GM12878 (cell line): Measurements from ENCODE around the gene ULK4. TPM values are rescaled to one million over a fixed set of nuclear protein-coding genes. Genes with fewer than 3 reads are reported as not detected.

Source experiments
- BMI1 ChIP-seq: fragments of 450-650 bp; IDR thresholded peaks from 2 replicates; pipeline ENCODE4 v1.6.1; 2016; ENCODE audit warnings: mild to moderate bottlenecking, moderate library complexity, borderline replicate concordance
- CBX3 ChIP-seq: fragments of 200-600 bp; sonication (generic); IDR thresholded peaks from 2 replicates; pipeline ENCODE4 v1.6.1; 2016; ENCODE audit warnings: low read depth, borderline replicate concordance
- HCFC1 ChIP-seq: fragments of 150-350 bp; IDR thresholded peaks from 2 replicates; pipeline ENCODE4 v1.6.1; 2014; ENCODE audit warnings: low read length
- IRF3 ChIP-seq: fragments of 450-650 bp; IDR thresholded peaks from 2 replicates; pipeline ENCODE4 v1.6.1; 2014; ENCODE audit warnings: mild to moderate bottlenecking
- IRF4 ChIP-seq: IDR thresholded peaks from 2 replicates; pipeline ENCODE4 v1.6.1; 2011; ENCODE audit warnings: low read depth, low read length
- LARP7 ChIP-seq: fragments of 450-650 bp; IDR thresholded peaks from 2 replicates; pipeline ENCODE4 v1.6.1; 2017; ENCODE audit warnings: mild to moderate bottlenecking
- MAX ChIP-seq: IDR thresholded peaks from 2 replicates; pipeline ENCODE4 v1.6.1; 2012; ENCODE audit warnings: low read depth, low read length, improper control_type of control experiment
- MXI1 ChIP-seq: fragments of 150-350 bp; IDR thresholded peaks from 2 replicates; pipeline ENCODE4 v1.6.1; 2011; ENCODE audit warnings: low read depth, mild to moderate bottlenecking, inconsistent platforms, low read length, improper control_type of control experiment
- NBN ChIP-seq: fragments of 450-650 bp; IDR thresholded peaks from 2 replicates; pipeline ENCODE4 v1.6.1; 2016
- NFXL1 ChIP-seq: fragments of 450-650 bp; IDR thresholded peaks from 2 replicates; pipeline ENCODE4 v1.6.1; 2017; ENCODE audit warnings: antibody characterized with exemption, mild to moderate bottlenecking, borderline replicate concordance
- NFYA ChIP-seq: IDR thresholded peaks from 2 replicates; pipeline ENCODE4 v1.6.1; 2011; ENCODE audit warnings: low read depth, mild to moderate bottlenecking, low read length, improper control_type of control experiment, borderline replicate concordance
- NR2C2 ChIP-seq: IDR thresholded peaks from 2 replicates; pipeline ENCODE4 v1.6.1; 2011; ENCODE audit warnings: borderline replicate concordance, low read depth; ENCODE audit not compliant: control insufficient read depth, insufficient read length
- PAX5 ChIP-seq: IDR thresholded peaks from 2 replicates; pipeline ENCODE4 v1.6.1; 2011; ENCODE audit warnings: low read depth, low read length, borderline replicate concordance
- PBX3 ChIP-seq: IDR thresholded peaks from 2 replicates; pipeline ENCODE4 v1.6.1; 2011; ENCODE audit warnings: mild to moderate bottlenecking, low read depth, low read length, moderate library complexity; ENCODE audit not compliant: insufficient replicate concordance
- POLR2A ChIP-seq: IDR thresholded peaks from 2 replicates; pipeline ENCODE4 v1.6.1; 2011; ENCODE audit warnings: low read depth, mild to moderate bottlenecking, low read length
- RBBP5 ChIP-seq: fragments of 200-600 bp; sonication (generic); conservative IDR thresholded peaks from 2 replicates; pipeline ENCODE4 v1.6.1; 2016
- SKIL ChIP-seq: fragments of 450-650 bp; IDR thresholded peaks from 2 replicates; pipeline ENCODE4 v1.6.1; 2017; ENCODE audit warnings: mild to moderate bottlenecking, low read depth, inconsistent platforms; ENCODE audit not compliant: poor library complexity, severe bottlenecking
- SMAD1 ChIP-seq: fragments of 450-650 bp; IDR thresholded peaks from 2 replicates; pipeline ENCODE4 v1.6.1; 2018; ENCODE audit warnings: mild to moderate bottlenecking, low read depth; ENCODE audit not compliant: partially characterized antibody
- SMAD5 ChIP-seq: IDR thresholded peaks from 2 replicates; pipeline ENCODE4 v1.6.1; 2016; ENCODE audit warnings: antibody characterized with exemption, low read depth
- SMARCA5 ChIP-seq: fragments of 450-650 bp; IDR thresholded peaks from 2 replicates; pipeline ENCODE4 v1.6.1; 2017; ENCODE audit warnings: mild to moderate bottlenecking
- SREBF1 ChIP-seq: IDR thresholded peaks from 2 replicates; pipeline ENCODE4 v1.6.1; 2012; ENCODE audit warnings: mild to moderate bottlenecking, low read length
- TARDBP ChIP-seq: IDR thresholded peaks from 2 replicates; pipeline ENCODE4 v1.6.1; 2016; ENCODE audit warnings: borderline replicate concordance
- USF2 ChIP-seq: IDR thresholded peaks from 2 replicates; pipeline ENCODE4 v1.6.1; 2011; ENCODE audit warnings: low read depth, low read length, improper control_type of control experiment, borderline replicate concordance
- WRNIP1 ChIP-seq: IDR thresholded peaks from 2 replicates; pipeline ENCODE4 v1.6.1; 2011; ENCODE audit warnings: low read depth, low read length, improper control_type of control experiment, borderline replicate concordance
- ZBED1 ChIP-seq: IDR thresholded peaks from 2 replicates; pipeline ENCODE4 v1.6.1; 2016; ENCODE audit warnings: borderline replicate concordance
- polyA plus RNA-seq, 11 experiments: library from polyadenylated mRNA; depleted of rRNA in 4 of 11; unstranded in 6 of 11; stranded (reverse) in 5 of 11; fragments of >200 nt; fragmentation: Nextera tagmentation in 4 of 11; fragmentation: Illumina TruSeq in 1 of 11; extraction: Ambion mirVana in 4 of 11; extraction: Trizol in 1 of 11; gene quantifications; 1 replicate in 1 of 11; 2 replicates in 10 of 11; pipeline versions ENCODE4 v1.2.1 to v1.2.3, GENCODE V29; 2011 to 2016; ENCODE audit warnings: inconsistent platforms in 2 of 11, missing spikeins in 2 of 11, low read depth in 1 of 11
- total RNA-seq, 4 experiments: library from RNA; depleted of rRNA in 3 of 4; stranded (reverse); fragments of >200 nt in 3 of 4; fragmentation: Illumina TruSeq in 1 of 4; extraction: Trizol in 1 of 4; gene quantifications; 2 replicates each; pipeline versions ENCODE4 v1.2.1 to v1.2.3, GENCODE V29; 2013 to 2021

Gene ULK4
- total and polyA plus RNA-seq, 10 of the 15 experiments (the other 5 are each of a cell fraction or from before 2014, with no cell fraction given): 3.5 to 7.6 (median 6.3) TPM

- no peak for TF ChIP-seq NR2C2
- peak; percentile 65 for TF ChIP-seq IRF3
- TF ChIP-seq PBX3: no peak
- TF ChIP-seq ZBED1: no peak
- peak; percentile 15 for TF ChIP-seq NFYA
- 0 out of 2 replicates have a peak, but pooled peaks have one; percentile 47 for TF ChIP-seq SMARCA5
- peak; percentile 63; the same call in 1 of the 2 replicates for TF ChIP-seq MAX
- TF ChIP-seq NBN: peak; percentile 96
- TF ChIP-seq SMAD5: 0 out of 2 replicates have a peak, but pooled peaks have one; percentile 37
- TF ChIP-seq USF2: no peak; the same call in 1 of the 2 replicates
- peak; percentile 97 for TF ChIP-seq BMI1
- TF ChIP-seq HCFC1: peak; percentile 63
- TF ChIP-seq RBBP5: no peak
- TF ChIP-seq WRNIP1: no peak
- TF ChIP-seq IRF4: peak; percentile 48; the same call in 1 of the 2 replicates
- TF ChIP-seq MXI1: peak; percentile 99
- peak; percentile 88 for TF ChIP-seq SKIL
- no peak for TF ChIP-seq NFXL1
- peak; percentile 50; the same call in 1 of the 2 replicates for TF ChIP-seq POLR2A
- peak; percentile 100 for TF ChIP-seq PAX5
- no peak; the same call in 1 of the 2 replicates for TF ChIP-seq TARDBP
- TF ChIP-seq SMAD1: no peak
- no peak for TF ChIP-seq CBX3
- peak; percentile 98 for TF ChIP-seq SREBF1
- peak; percentile 70; the same call in 1 of the 2 replicates for TF ChIP-seq LARP7
Measured at GRCh38 chr3:41961751-41962679, at the start of gene ULK4 (continued).
